ENCODE data around the gene VCX2. TPM values are rescaled to one million over a fixed set of nuclear protein-coding genes. Genes with fewer than 3 reads are reported as not detected.
"Not testable (repeated sequence)": the region's sequence is repeated elsewhere in the genome, so short reads cannot be mapped to it uniquely, and the experiment has no call there.

VCX2 gene
- total RNA-seq = not detected in 2 replicates

DNA sequence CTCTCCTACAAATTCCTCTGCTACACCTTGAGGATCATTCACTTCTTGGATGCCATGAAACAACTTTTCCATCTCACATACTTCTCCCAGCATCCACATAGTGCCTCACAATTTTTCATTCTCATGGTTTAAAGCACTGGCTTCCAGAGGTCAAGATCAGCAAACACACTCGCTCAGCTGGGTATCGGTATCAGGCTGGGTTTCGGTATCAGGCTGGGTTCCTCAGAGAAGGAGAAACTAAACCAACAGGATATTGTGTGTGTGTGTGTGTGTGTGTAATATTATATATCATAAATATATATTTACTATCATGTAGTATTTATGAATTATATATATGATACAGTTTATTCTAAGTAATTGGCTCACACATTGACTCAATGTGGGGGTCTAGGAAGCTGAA lies at the start of gene VCX2:
TSS of gene VCX2 (minus strand) at position 99 of the 400 bp plus-strand sequence. CDS start 624 bp downstream, outside the sequence.
- H3K4me3 Mint-ChIP-seq; H3K27me3 Mint-ChIP-seq; DNase-seq; H3K36me3 Mint-ChIP-seq (ENCODE audit: low read depth); intact Hi-C loops (cut with micrococcal nuclease); H3K4me1 Mint-ChIP-seq; H3K9me3 Mint-ChIP-seq; H3K27ac Mint-ChIP-seq: not testable (repeated sequence)

DNA sequence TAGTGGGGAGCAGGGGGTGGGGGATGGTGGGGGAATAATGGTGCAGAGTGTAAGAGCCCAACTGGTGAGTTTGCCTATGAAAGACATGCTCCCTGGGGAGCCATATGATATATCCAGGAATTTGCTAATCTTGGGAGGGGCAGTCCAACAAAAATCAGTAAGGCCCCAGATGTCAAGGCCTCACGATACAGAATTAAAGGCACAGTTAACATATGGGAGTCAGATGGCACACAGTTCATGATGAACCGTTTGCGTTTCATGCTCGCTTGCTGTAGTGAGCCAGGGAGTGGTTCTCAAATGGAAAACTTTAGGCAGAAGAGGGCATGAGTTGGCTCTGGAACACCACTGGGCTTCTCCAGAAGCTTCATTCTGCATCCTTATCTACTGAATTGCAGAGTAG lies 33.9 kb upstream of the VCX2 start:
- Mint-ChIP-seq H3K9me3 (no peaks in the 10 kb centered on the region), H3K36me3 (ENCODE audit: low read depth) (no peaks in the 10 kb centered on the region), H3K27ac (no peak overlapping the region), H3K4me1 (no peaks in the 10 kb centered on the region), H3K27me3 (no peaks in the 10 kb centered on the region), H3K4me3 (no peak overlapping the region)
- intact Hi-C loops (cut with micrococcal nuclease) = no loop called here
- no peak for DNase-seq

DNA sequence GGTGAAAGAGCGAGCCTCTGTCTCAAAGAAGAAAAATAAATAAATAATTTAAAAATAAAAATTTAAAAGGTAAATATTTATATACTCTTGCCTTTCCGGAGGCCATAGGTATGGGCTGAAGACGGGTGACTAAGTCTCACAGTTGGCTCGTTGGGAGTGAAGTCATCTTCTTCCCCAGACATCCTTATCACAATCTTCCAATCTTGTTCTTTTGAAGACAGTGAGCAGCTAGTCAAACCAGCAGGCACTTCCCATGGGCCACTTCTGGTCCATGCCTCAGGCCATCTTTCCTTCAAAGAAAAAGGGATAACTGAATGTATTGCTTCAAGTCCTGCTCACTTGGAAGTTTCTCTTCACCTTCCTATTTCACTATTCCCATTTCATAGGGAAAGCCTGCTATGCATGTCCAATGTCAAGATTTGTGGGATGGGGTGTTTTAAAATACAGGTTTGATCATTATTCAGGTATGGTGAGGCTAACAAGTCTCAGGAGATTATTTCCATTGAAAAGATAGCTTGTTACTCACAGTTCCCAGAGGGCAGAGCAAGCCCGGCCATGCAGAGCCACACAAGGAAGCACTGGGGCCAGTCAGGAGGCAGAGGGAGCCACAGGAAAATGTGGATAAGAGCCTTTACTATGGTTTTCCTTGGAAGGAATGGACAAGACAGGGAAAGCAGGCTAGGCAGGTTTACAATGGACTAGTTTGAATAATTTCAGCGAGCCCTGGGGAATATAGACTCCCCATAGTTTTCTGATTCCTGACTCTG lies 33.3 kb upstream of the VCX2 start:
- no peaks in the 10 kb centered on the region for H3K27me3 Mint-ChIP-seq
- H3K4me1 Mint-ChIP-seq = no peaks in the 10 kb centered on the region
- H3K9me3 Mint-ChIP-seq = no peaks in the 10 kb centered on the region
- no peaks in the 10 kb centered on the region for H3K36me3 Mint-ChIP-seq (ENCODE audit: low read depth)
- no peak for DNase-seq
- intact Hi-C loops (cut with micrococcal nuclease) = no loop called here
- H3K4me3 Mint-ChIP-seq = no peak overlapping the region
- H3K27ac Mint-ChIP-seq = no peak overlapping the region

DNA sequence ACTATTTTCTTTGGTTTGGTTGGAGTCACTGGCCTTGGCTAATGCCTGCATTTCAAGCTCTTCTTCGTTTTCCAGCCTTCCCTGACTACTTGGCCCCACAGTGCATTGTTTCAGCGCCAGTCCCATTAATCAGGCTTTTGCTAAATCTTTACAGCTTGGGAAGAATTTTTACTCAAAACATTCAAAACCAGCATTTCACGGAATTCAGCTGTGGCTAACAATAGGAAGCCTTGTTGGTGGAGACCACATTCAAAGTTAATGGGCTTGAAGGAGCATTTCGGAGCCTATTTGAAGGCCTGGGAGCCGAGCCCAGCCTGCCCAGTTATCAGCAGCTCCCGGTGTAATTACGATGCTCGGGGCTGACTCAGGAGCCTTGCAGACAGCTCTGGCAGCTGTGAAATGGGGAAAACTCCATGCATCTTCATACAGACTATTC lies 30.8 kb upstream of the VCX2 start:
- Mint-ChIP-seq H3K4me3 (no peak overlapping the region), H3K27me3 (no peaks in the 10 kb centered on the region), H3K4me1 (no peaks in the 10 kb centered on the region), H3K27ac (no peak overlapping the region), H3K36me3 (ENCODE audit: low read depth) (no peaks in the 10 kb centered on the region), H3K9me3 (no peaks in the 10 kb centered on the region)
- intact Hi-C loops (cut with micrococcal nuclease) = no loop called here
- no peak for DNase-seq

DNA sequence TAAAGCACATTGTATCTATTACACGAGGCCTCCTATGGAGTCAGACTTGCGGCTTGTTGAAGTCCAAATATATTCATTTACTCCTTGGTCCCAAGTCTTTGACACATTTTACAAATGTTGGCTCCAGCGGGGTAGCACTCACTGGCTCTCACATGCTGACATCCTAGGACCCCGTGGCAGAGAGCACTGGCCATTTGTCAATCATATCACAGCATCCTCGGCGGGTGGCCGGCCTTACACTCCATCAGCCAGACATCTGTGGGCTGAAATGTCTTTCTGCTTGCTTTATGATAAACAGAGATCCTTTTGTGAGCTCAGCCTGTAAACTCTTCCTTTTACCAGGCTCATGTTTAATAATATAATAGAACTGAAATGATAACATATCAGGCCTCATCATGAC lies 25.7 kb upstream of the VCX2 start:
- intact Hi-C loops (cut with micrococcal nuclease) = no loop called here
- no peak for DNase-seq
- no peak overlapping the region for H3K27ac Mint-ChIP-seq
- H3K9me3 Mint-ChIP-seq = no peaks in the 10 kb centered on the region
- H3K4me1 Mint-ChIP-seq = no peaks in the 10 kb centered on the region
- no peak overlapping the region for H3K4me3 Mint-ChIP-seq
- H3K27me3 Mint-ChIP-seq = no peaks in the 10 kb centered on the region
- H3K36me3 Mint-ChIP-seq (ENCODE audit: low read depth) = no peaks in the 10 kb centered on the region

DNA sequence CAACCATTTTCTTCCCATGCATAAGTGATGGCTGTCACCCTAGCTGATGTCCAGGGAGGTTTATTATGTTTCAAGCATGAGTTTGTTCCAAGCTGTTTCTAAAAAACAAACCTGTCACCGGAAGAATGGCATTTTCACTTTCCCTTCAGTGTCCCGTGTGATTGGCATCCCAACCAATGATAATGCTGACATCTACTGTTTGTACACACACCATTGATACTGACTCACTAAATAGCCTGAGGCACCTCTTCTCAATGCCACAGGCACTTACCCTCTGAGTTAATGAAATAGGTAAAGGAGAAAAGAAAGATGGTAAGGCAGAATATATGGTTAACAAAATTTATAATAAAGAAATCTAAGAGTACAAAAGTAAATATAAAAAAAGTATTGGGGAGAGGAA lies 23.1 kb upstream of the VCX2 start:
- no peak for DNase-seq
- intact Hi-C loops (cut with micrococcal nuclease) = no loop called here
- H3K36me3 Mint-ChIP-seq (ENCODE audit: low read depth) = no peaks in the 10 kb centered on the region
- no peaks in the 10 kb centered on the region for H3K4me1 Mint-ChIP-seq
- no peaks in the 10 kb centered on the region for H3K9me3 Mint-ChIP-seq
- no peak overlapping the region for H3K4me3 Mint-ChIP-seq
- no peak overlapping the region for H3K27ac Mint-ChIP-seq
- H3K27me3 Mint-ChIP-seq = no peaks in the 10 kb centered on the region

- no peak for DNase-seq
- no peak overlapping the region for H3K4me3 Mint-ChIP-seq
- H3K4me1 Mint-ChIP-seq = no peaks in the 10 kb centered on the region
- no peak overlapping the region for H3K27ac Mint-ChIP-seq
- intact Hi-C loops (cut with micrococcal nuclease) = no loop called here
- H3K27me3 Mint-ChIP-seq = no peaks in the 10 kb centered on the region
- H3K9me3 Mint-ChIP-seq = no peaks in the 10 kb centered on the region
- H3K36me3 Mint-ChIP-seq (ENCODE audit: low read depth) = no peaks in the 10 kb centered on the region
Observed at GRCh38 chrX:8192276-8192675, 21.2 kb upstream of the VCX2 start.

GRCh38 chrX:8191022-8191421 lies 20.0 kb upstream of the VCX2 start:
- Mint-ChIP-seq H3K4me3 (no peak overlapping the region), H3K9me3 (no peaks in the 10 kb centered on the region)

DNA sequence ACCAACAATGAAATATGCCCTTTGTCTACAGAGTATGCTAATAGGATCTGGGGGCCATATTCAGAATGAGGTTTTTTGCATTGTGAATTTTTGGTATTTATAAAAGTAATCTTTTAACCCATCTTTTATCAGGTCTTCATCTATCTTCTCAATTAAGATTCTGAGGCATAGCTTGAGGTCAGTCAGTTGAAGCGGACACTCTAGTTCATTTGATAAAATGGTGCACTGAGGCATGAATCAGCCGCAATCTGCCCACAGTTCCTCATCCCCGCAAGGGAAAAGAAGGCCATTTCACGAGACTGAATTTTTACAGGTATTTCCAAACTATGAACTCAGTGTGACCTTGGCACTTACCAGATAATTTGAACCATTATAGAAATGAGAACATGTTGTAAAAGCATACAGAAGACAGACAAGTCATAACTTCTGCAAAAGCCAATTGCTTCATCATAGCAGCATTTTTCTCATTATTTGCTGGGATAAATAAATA lies 19.3 kb upstream of the VCX2 start:
- Mint-ChIP-seq H3K4me1 (no peaks in the 10 kb centered on the region), H3K9me3 (no peaks in the 10 kb centered on the region), H3K27ac (no peak overlapping the region), H3K36me3 (ENCODE audit: low read depth) (no peaks in the 10 kb centered on the region), H3K4me3 (no peak overlapping the region), H3K27me3 (no peaks in the 10 kb centered on the region)
- intact Hi-C loops (cut with micrococcal nuclease) = no loop called here
- no peak for DNase-seq

More at GRCh38 chrX:8191022-8191421, 20.0 kb upstream of the VCX2 start:
- Mint-ChIP-seq H3K36me3 (ENCODE audit: low read depth) (no peaks in the 10 kb centered on the region), H3K27me3 (no peaks in the 10 kb centered on the region), H3K4me1 (no peaks in the 10 kb centered on the region), H3K27ac (no peak overlapping the region)
- intact Hi-C loops (cut with micrococcal nuclease) = no loop called here
- no peak for DNase-seq

GRCh38 chrX:8189096-8189830 lies 18.2 kb upstream of the VCX2 start:
- H3K4me1 Mint-ChIP-seq = no peaks in the 10 kb centered on the region
- intact Hi-C loops (cut with micrococcal nuclease) = no loop called here
- H3K27ac Mint-ChIP-seq = no peak overlapping the region
- no peaks in the 10 kb centered on the region for H3K36me3 Mint-ChIP-seq (ENCODE audit: low read depth)
- H3K27me3 Mint-ChIP-seq = no peaks in the 10 kb centered on the region
- no peak overlapping the region for H3K4me3 Mint-ChIP-seq
- no peak for DNase-seq
- H3K9me3 Mint-ChIP-seq = no peaks in the 10 kb centered on the region

DNA sequence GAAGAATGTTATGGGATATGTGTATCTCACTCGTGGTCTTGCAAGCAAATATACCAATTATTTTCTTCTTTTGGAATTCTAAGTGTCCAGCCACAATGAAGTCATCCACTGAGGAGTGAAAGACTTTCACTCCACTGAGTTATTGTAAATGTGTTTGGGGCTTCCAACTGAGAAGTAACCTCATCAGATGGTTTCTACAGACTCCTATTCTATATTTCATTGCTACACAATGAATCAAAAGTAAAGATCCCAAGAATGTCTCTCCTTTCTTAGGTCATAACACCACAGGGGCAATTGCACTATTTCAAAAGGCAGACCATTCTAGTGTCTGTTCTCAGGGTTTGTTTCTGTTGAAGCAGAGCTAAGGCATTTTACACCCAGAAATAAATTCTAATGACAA lies 12.3 kb upstream of the VCX2 start:
- no peaks in the 10 kb centered on the region for H3K4me1 Mint-ChIP-seq
- H3K9me3 Mint-ChIP-seq = no peaks in the 10 kb centered on the region
- no peaks in the 10 kb centered on the region for H3K36me3 Mint-ChIP-seq (ENCODE audit: low read depth)
- no peaks in the 10 kb centered on the region for H3K27me3 Mint-ChIP-seq
- intact Hi-C loops (cut with micrococcal nuclease) = no loop called here
- H3K27ac Mint-ChIP-seq = no peak overlapping the region
- H3K4me3 Mint-ChIP-seq = no peak overlapping the region
- no peak for DNase-seq

DNA sequence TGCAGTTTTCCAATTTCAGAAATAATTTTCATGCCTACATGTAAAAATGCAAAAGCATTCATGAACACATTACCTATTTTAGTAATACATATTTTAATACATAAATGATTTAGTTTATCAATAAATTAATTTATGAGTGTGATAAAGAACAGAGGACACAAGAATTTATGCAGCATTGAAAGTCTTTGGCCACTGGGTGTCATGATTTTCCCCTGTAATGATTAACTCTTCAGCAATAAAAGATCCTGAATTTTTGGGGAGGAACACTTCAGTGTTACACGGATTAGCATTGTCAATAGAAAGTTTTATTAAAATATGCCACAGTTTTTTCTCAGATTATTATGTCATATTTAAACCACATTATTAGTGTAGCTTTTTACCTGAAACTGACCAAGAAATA lies 8.6 kb upstream of the VCX2 start:
- Mint-ChIP-seq H3K4me3 (no peak overlapping the region), H3K9me3 (no peaks in the 10 kb centered on the region), H3K27me3 (no peaks in the 10 kb centered on the region), H3K4me1 (no peaks in the 10 kb centered on the region), H3K36me3 (ENCODE audit: low read depth) (no peaks in the 10 kb centered on the region), H3K27ac (no peak overlapping the region)
- intact Hi-C loops (cut with micrococcal nuclease) = no loop called here
- no peak for DNase-seq

- H3K9me3 Mint-ChIP-seq, H3K27me3 Mint-ChIP-seq, H3K27ac Mint-ChIP-seq: not testable (repeated sequence)
Observed at GRCh38 chrX:8154011-8154410, 17.1 kb downstream of the VCX2 start.

DNA sequence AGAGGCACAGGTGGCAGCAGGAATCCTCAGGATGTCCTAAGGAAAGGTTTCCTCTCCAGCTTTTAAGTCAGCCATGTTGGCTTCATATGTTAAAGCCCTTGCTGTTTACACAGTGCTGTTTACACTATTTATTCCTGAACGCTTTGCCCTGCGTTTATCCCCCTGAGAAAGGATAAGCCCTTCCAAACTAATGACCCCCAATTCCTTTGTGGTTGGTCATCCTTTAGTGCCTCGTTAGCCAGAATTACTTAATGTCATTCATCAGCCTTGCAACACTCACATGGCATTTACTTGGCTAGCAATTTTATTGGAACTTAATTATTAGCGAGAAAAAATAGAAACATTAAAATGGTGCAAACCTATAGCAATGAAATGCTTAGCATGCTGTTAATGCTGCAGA lies 23.8 kb downstream of the VCX2 start:
- intact Hi-C loops (cut with micrococcal nuclease) = no loop called here
- DNase-seq = no peak
- Mint-ChIP-seq H3K4me1 (no peaks in the 10 kb centered on the region), H3K9me3 (no peaks in the 10 kb centered on the region), H3K27ac (no peak overlapping the region), H3K27me3 (no peaks in the 10 kb centered on the region), H3K4me3 (no peak overlapping the region), H3K36me3 (ENCODE audit: low read depth) (no peaks in the 10 kb centered on the region)

More at GRCh38 chrX:8154011-8154410, 17.1 kb downstream of the VCX2 start:
- H3K36me3 Mint-ChIP-seq (ENCODE audit: low read depth); H3K4me1 Mint-ChIP-seq; DNase-seq; H3K4me3 Mint-ChIP-seq; intact Hi-C loops (cut with micrococcal nuclease): not testable (repeated sequence)
